ENCODE data around the gene SC5D.

Gene SC5D

GRCh38 chr11:121347813-121348212, 55.2 kb downstream of the SC5D start:
- TF ChIP-seq, protein P1, sequence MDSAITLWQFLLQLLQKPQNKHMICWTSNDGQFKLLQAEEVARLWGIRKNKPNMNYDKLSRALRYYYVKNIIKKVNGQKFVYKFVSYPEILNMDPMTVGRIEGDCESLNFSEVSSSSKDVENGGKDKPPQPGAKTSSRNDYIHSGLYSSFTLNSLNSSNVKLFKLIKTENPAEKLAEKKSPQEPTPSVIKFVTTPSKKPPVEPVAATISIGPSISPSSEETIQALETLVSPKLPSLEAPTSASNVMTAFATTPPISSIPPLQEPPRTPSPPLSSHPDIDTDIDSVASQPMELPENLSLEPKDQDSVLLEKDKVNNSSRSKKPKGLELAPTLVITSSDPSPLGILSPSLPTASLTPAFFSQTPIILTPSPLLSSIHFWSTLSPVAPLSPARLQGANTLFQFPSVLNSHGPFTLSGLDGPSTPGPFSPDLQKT (IDR thresholded peaks at IDR 0.05; ENCODE audit: borderline replicate concordance, low read depth, low read length), result no peak
- no peak for TF ChIP-seq ZNF623 (tag by site-specific recombination; IDR thresholded peaks at IDR 0.05)
- TF ChIP-seq GLI4 (tag by site-specific recombination; IDR thresholded peaks at IDR 0.05), result no peak
- TF ChIP-seq, protein P2, sequence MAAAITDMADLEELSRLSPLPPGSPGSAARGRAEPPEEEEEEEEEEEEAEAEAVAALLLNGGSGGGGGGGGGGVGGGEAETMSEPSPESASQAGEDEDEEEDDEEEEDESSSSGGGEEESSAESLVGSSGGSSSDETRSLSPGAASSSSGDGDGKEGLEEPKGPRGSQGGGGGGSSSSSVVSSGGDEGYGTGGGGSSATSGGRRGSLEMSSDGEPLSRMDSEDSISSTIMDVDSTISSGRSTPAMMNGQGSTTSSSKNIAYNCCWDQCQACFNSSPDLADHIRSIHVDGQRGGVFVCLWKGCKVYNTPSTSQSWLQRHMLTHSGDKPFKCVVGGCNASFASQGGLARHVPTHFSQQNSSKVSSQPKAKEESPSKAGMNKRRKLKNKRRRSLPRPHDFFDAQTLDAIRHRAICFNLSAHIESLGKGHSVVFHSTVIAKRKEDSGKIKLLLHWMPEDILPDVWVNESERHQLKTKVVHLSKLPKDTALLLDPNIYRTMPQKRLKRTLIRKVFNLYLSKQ (tag by site-specific recombination; IDR thresholded peaks at IDR 0.05; ENCODE audit: borderline replicate concordance), result no peak
- no peak for TF ChIP-seq ZNF133 (tag by site-specific recombination; IDR thresholded peaks at IDR 0.05)
- TF ChIP-seq KLF10 (tag by site-specific recombination; IDR thresholded peaks at IDR 0.05), result no peak
- TF ChIP-seq PATZ1 (tag by site-specific recombination; IDR thresholded peaks at IDR 0.05), result no peak
- TF ChIP-seq ZNF677 (tag by site-specific recombination; IDR thresholded peaks at IDR 0.05), result no peak
- no peak for TF ChIP-seq ZNF138 (tag by site-specific recombination; IDR thresholded peaks at IDR 0.05; ENCODE audit: borderline replicate concordance)
- TF ChIP-seq BCL11B (tag by site-specific recombination; IDR thresholded peaks at IDR 0.05; ENCODE audit: low read depth), result no peak
- no peak for TF ChIP-seq ZNF391 (tag by site-specific recombination; IDR thresholded peaks at IDR 0.05; ENCODE audit: borderline replicate concordance, low read depth)
- no peak for TF ChIP-seq SCRT1 (tag by site-specific recombination; IDR thresholded peaks at IDR 0.05; ENCODE audit: borderline replicate concordance)
- TF ChIP-seq ZNF768 (tag by site-specific recombination; IDR thresholded peaks at IDR 0.05), result no peak
- TF ChIP-seq ZNF174 (tag by site-specific recombination; IDR thresholded peaks at IDR 0.05), result no peak
- TF ChIP-seq ZNF302 (tag by site-specific recombination; IDR thresholded peaks at IDR 0.05; ENCODE audit: low read depth), result no peak
- TF ChIP-seq HOXC10 (CRISPR knock-in tag; IDR thresholded peaks at IDR 0.05), result no peak
- CTCF ChIA-PET, result no interaction called here
- no peak overlapping the region for H3K27ac ChIP-seq (ENCODE audit: extremely low read depth, low read depth, low read length)
- no peaks in the 10 kb centered on the region for H3K9me3 ChIP-seq (ENCODE audit: control insufficient read depth, insufficient read depth, low read depth, low read length)
- no peak overlapping the region for H3K4me3 ChIP-seq (ENCODE audit: low read depth, low read length)
- H3K36me3 ChIP-seq (ENCODE audit: control insufficient read depth in 2 of 2, insufficient read depth in 1 of 2, low read length in 2 of 2), result no peaks in the 10 kb centered on the region
- H3K4me1 ChIP-seq (ENCODE audit: control insufficient read depth, insufficient read depth, low read length), result no peaks in the 10 kb centered on the region
- POLR2A ChIA-PET, result no interaction called here

DNA sequence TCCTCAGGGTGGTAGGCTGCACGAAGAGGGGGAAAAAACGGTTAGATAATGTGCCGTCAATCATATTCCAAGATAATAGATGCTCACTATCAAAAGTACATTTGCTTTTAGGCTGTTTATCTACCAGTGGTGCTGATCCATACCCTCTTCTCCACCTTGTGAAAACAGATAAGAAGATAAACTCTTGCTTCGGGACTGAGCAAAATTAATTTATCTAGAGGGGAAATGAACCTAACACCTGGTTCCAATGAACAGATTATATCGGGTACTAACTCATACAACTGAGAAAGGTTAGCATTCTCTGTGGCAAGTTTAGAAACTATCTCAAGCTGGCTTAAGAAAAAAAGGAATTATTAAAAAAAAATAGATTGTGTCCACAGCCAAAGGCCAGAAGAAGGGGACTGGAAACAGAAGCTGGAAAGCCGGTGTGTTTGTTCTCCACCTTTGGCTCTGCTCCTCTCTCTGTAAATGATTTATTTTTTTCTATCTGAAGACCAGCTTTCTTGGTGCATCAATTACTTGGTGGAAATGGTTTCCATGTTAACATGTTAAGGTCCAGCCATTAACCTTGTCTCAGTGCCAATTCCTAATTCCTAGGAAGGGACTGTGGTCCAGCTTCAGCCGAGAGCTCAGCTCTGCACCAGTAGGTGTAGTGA, 55.8 kb downstream of the SC5D start:
- H3K27ac ChIP-seq (ENCODE audit: extremely low read depth, low read depth, low read length), result no peak overlapping the region
- POLR2A ChIA-PET, result no interaction called here
- TF ChIP-seq CTCF (tag by site-specific recombination; IDR thresholded peaks at IDR 0.05) (no peak), GLI2 (tag by site-specific recombination; IDR thresholded peaks at IDR 0.05; ENCODE audit: borderline replicate concordance, low read depth) (no peak), SCRT2 (tag by site-specific recombination; IDR thresholded peaks at IDR 0.05) (no peak), ZNF184 (tag by site-specific recombination; IDR thresholded peaks at IDR 0.05) (no peak), WT1 (tag by site-specific recombination; IDR thresholded peaks at IDR 0.05) (no peak)
- TF ChIP-seq, protein P3, sequence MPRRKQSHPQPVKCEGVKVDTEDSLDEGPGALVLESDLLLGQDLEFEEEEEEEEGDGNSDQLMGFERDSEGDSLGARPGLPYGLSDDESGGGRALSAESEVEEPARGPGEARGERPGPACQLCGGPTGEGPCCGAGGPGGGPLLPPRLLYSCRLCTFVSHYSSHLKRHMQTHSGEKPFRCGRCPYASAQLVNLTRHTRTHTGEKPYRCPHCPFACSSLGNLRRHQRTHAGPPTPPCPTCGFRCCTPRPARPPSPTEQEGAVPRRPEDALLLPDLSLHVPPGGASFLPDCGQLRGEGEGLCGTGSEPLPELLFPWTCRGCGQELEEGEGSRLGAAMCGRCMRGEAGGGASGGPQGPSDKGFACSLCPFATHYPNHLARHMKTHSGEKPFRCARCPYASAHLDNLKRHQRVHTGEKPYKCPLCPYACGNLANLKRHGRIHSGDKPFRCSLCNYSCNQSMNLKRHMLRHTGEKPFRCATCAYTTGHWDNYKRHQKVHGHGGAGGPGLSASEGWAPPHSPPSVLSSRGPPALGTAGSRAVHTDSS (tag by site-specific recombination; IDR thresholded peaks at IDR 0.05), result no peak
- TF ChIP-seq, protein P4, sequence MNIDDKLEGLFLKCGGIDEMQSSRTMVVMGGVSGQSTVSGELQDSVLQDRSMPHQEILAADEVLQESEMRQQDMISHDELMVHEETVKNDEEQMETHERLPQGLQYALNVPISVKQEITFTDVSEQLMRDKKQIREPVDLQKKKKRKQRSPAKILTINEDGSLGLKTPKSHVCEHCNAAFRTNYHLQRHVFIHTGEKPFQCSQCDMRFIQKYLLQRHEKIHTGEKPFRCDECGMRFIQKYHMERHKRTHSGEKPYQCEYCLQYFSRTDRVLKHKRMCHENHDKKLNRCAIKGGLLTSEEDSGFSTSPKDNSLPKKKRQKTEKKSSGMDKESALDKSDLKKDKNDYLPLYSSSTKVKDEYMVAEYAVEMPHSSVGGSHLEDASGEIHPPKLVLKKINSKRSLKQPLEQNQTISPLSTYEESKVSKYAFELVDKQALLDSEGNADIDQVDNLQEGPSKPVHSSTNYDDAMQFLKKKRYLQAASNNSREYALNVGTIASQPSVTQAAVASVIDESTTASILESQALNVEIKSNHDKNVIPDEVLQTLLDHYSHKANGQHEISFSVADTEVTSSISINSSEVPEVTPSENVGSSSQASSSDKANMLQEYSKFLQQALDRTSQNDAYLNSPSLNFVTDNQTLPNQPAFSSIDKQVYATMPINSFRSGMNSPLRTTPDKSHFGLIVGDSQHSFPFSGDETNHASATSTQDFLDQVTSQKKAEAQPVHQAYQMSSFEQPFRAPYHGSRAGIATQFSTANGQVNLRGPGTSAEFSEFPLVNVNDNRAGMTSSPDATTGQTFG (tag by site-specific recombination; IDR thresholded peaks at IDR 0.05; ENCODE audit: borderline replicate concordance), result no peak
- TF ChIP-seq, protein P5, sequence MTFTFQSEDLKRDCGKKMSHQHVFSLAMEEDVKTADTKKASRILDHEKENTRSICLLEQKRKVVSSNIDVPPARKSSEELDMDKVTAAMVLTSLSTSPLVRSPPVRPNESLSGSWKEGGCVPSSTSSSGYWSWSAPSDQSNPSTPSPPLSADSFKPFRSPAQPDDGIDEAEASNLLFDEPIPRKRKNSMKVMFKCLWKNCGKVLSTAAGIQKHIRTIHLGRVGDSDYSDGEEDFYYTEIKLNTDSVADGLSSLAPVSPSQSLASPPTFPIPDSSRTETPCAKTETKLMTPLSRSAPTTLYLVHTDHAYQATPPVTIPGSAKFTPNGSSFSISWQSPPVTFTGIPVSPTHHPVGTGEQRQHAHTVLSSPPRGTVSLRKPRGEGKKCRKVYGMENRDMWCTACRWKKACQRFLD (tag by site-specific recombination; IDR thresholded peaks at IDR 0.05), result no peak

More for the DNA sequence above, 55.8 kb downstream of the SC5D start:
- Histone ChIP-seq H3K4me3 (ENCODE audit: low read depth, low read length) (no peak overlapping the region), H3K4me1 (ENCODE audit: control insufficient read depth, insufficient read depth, low read length) (no peaks in the 10 kb centered on the region), H3K36me3 (ENCODE audit: control insufficient read depth in 2 of 2, insufficient read depth in 1 of 2, low read length in 2 of 2) (no peaks in the 10 kb centered on the region), H3K9me3 (ENCODE audit: control insufficient read depth, insufficient read depth, low read depth, low read length) (no peaks in the 10 kb centered on the region)
- CTCF ChIA-PET, result no interaction called here
